Heart left ventricle (tissue), 16 donors: ENCODE data around the gene MAST4. TPM values are rescaled to one million over a fixed set of nuclear protein-coding genes. Genes with fewer than 3 reads are reported as not detected.

Source experiments
- ATAC-seq, 4 donors: fragments of 200-7000 bp; cut with Tn5 transposase; one replicate each; pipeline ENCODE4 v1.9.1; 2020 to 2022; ENCODE audit warnings: moderate library complexity in 4 of 4, mild to moderate bottlenecking in 3 of 4, moderate number of reproducible peaks in 1 of 4
- DNase-seq, 5 donors: peaks; one replicate each; pipeline ENCODE4 v3.0.0-alpha.2; 2020
- H3K27ac ChIP-seq, 12 donors: fragments of 200-600 bp; sonication (generic) in 4 of 12; one replicate each; pipeline versions ENCODE4 v1.5.0 to v1.8.0; 2016 to 2022; ENCODE audit warnings: mild to moderate bottlenecking in 2 of 12
- H3K27me3 ChIP-seq, 9 donors: fragments of 200-600 bp; sonication (generic) in 2 of 9; one replicate each; pipeline versions ENCODE4 v1.5.1 to v1.8.0; 2016 to 2022; ENCODE audit warnings: mild to moderate bottlenecking in 3 of 9
- H3K36me3 ChIP-seq, 9 donors: fragments of 200-600 bp; sonication (generic) in 2 of 9; one replicate each; pipeline versions ENCODE4 v1.5.0 to v1.8.0; 2018 to 2022; ENCODE audit warnings: mild to moderate bottlenecking in 2 of 9
- H3K4me1 ChIP-seq, 12 donors: fragments of 200-600 bp; sonication (generic) in 4 of 12; one replicate each; pipeline versions ENCODE4 v1.5.0 to v1.8.0; 2016 to 2022; ENCODE audit warnings: mild to moderate bottlenecking in 3 of 12
- H3K4me3 ChIP-seq, 12 donors: fragments of 200-600 bp; sonication (generic) in 4 of 12; one replicate each; pipeline versions ENCODE4 v1.5.0 to v1.8.0; 2017 to 2022; ENCODE audit warnings: mild to moderate bottlenecking in 9 of 12, moderate library complexity in 4 of 12
- H3K9me3 ChIP-seq, 12 donors: fragments of 200-600 bp; sonication (generic) in 4 of 12; one replicate each; pipeline versions ENCODE4 v1.5.0 to v1.8.0; 2016 to 2022; ENCODE audit warnings: mild to moderate bottlenecking in 1 of 12
- POLR2A ChIP-seq, 2 donors: fragments of 450-650 bp; IDR thresholded peaks; one replicate each; pipeline ENCODE4 v1.6.1; 2017; ENCODE audit warnings: antibody characterized with exemption in 2 of 2, mild to moderate bottlenecking in 2 of 2, moderate library complexity in 2 of 2
- WGBS, 4 donors: extraction: QIAGEN DNeasy Blood & Tissue Kit in 2 of 4; methylation state at CpG; one replicate each; pipeline versions ENCODE4 v1.1.5 to v1.1.7; 2013 to 2018; 5-methylcytosine and 5-hydroxymethylcytosine counted together
- intact Hi-C, 10 donors: fragments of 100-400 bp; cut with DNase I; formaldehyde crosslinking; loops; one replicate each; pipeline versions ENCODE4 v1.11.1 to v1.14.2; 2022
- polyA plus RNA-seq, 2 donors: library from polyadenylated mRNA; stranded (reverse); fragments of 200-250 nt; gene quantifications; one replicate each; pipeline ENCODE4 v1.2.3, GENCODE V29; 2013
- total RNA-seq, 9 donors: library from RNA; depleted of rRNA in 2 of 9; stranded (reverse); fragments of >200 nt in 2 of 9; fragmentation: NEBNext Ultra II Directional in 3 of 9; extraction: Animal tissue kit (Norgen Biotek cat#: 25700) in 3 of 9; gene quantifications; one replicate each; pipeline versions ENCODE4 v1.1.0 to v1.2.4, GENCODE V29; 2016 to 2023
- TF ChIP-seq, protein P1 (sequence below), 12 donors: fragments of 200-600 bp; sonication (generic) in 4 of 12; IDR thresholded peaks; one replicate each; pipeline versions ENCODE4 v1.5.0 to v1.8.0; 2018 to 2022; ENCODE audit warnings: antibody characterized with exemption in 12 of 12, mild to moderate bottlenecking in 5 of 12
- donor health status: ischemic (EF 13 %, LVEDD 7.1; RV severe dilation, severe dysfunction).
- donor health status: healthy with polysubstance abuse.
- donor health status: DM: no; HTN: yes; CAD: no.
- donor health status: DM: no; HTN: no; CAD: no.
- donor health status: ischemic (EF 25% LVEDD 6.9; RV normal size, moderate dysfunction).
- donor health status: ischemic (EF 25% LVEDD 5.7; RV mildly dilated, moderate dysfunction).
- donor health status: healthy.
- donor health status: DM: yes; HTN: yes; CAD: no.
- donor health status: ischemic (EF 35%, LVEDD 5.7; RV mildly dilated, moderate dysfunction).
- donor health status: nonischemic (EF 11% LVEDD 7.7; RV severe dilation, severe dysfunction).
- donor health status: DM: yes; HTN: yes; CAD: no.
- donor health status: PGD.
- donor health status: ischemic (EF 29% LVEDD 5.4; RV normal size, mild dysfunction).
- donor health status: nonischemic (EF 23%, LVEDD 6.1; RV moderate dilation, normal function).

The MAST4 gene
- total and polyA plus RNA-seq, 11 donors = 26.8 to 96.2 (median 68.1) TPM

DNA sequence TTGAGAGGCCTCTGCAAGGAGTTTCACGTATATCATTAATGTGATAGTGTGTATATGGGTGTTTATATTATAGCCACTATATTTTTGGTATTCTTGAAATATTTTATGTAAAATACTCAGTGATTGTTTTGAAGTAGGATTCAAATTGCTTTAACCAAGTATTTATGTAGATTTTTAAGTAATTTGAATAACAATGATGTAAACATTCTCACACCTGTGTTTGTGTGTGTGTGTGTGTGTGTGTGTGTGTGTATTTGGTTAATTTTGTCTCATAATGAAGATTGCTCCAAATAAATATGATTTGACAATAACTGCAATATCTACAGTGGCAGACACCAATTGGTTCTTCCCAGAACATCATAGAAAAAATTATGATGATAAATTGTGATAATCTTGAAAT, 307.0 kb downstream of the MAST4 start:
- no peak for DNase-seq
- intact Hi-C loops = no loop called here

DNA sequence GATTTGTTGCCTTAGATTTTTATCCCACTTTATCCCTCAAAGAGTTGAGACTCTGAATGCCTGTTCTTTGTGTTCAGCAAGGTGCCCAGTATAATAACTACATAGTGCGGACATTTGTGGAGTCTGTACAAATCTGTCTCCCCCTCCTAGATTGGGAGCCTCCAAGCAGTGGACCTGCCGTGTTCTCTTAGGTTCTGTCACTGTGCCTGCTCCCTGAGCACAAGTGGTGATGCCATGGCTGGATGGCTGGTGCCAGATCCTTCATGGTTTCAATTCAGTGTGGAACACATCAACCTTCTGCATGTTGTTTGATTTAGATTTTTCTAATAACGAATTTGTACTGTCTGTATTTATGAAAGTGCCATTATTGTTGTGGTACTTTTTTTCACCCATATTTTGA, 307.5 kb downstream of the MAST4 start:
- Histone ChIP-seq H3K27me3 (no peaks in the 10 kb centered on the region), H3K36me3 (no peaks in the 10 kb centered on the region), H3K9me3 (no peaks in the 10 kb centered on the region), H3K27ac (no peak overlapping the region), H3K4me3 (no peak overlapping the region), H3K4me1 (peaks cover 0 to 36% (median 17%) of the 10 kb centered on the region in 12 donors)
- TF ChIP-seq POLR2A (IDR thresholded peaks at IDR 0.05) = no peak
- TF ChIP-seq, protein P1, sequence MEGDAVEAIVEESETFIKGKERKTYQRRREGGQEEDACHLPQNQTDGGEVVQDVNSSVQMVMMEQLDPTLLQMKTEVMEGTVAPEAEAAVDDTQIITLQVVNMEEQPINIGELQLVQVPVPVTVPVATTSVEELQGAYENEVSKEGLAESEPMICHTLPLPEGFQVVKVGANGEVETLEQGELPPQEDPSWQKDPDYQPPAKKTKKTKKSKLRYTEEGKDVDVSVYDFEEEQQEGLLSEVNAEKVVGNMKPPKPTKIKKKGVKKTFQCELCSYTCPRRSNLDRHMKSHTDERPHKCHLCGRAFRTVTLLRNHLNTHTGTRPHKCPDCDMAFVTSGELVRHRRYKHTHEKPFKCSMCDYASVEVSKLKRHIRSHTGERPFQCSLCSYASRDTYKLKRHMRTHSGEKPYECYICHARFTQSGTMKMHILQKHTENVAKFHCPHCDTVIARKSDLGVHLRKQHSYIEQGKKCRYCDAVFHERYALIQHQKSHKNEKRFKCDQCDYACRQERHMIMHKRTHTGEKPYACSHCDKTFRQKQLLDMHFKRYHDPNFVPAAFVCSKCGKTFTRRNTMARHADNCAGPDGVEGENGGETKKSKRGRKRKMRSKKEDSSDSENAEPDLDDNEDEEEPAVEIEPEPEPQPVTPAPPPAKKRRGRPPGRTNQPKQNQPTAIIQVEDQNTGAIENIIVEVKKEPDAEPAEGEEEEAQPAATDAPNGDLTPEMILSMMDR (IDR thresholded peaks at IDR 0.05) = no peak
- WGBS, 4 donors = 65 to 77% (median 72%) methylated on average over 3 of the region's 3 CpGs
- intact Hi-C loops = no loop called here
- ATAC-seq = peak in 2 of 4 donors; percentile 51 to 52
- DNase-seq = no peak

More for the DNA sequence above, 307.0 kb downstream of the MAST4 start:
- Histone ChIP-seq H3K27me3 (no peaks in the 10 kb centered on the region), H3K27ac (no peak overlapping the region), H3K36me3 (no peaks in the 10 kb centered on the region), H3K4me3 (no peak overlapping the region), H3K9me3 (no peaks in the 10 kb centered on the region), H3K4me1 (peaks cover 0 to 38% (median 19%) of the 10 kb centered on the region in 12 donors)
- ATAC-seq = no peak
- TF ChIP-seq, protein P1 (IDR thresholded peaks at IDR 0.05) = no peak
- TF ChIP-seq POLR2A (IDR thresholded peaks at IDR 0.05) = no peak
- 93 to 100% (median 97%) methylated on average over 1 of the region's 1 CpG for WGBS, 4 donors

DNA sequence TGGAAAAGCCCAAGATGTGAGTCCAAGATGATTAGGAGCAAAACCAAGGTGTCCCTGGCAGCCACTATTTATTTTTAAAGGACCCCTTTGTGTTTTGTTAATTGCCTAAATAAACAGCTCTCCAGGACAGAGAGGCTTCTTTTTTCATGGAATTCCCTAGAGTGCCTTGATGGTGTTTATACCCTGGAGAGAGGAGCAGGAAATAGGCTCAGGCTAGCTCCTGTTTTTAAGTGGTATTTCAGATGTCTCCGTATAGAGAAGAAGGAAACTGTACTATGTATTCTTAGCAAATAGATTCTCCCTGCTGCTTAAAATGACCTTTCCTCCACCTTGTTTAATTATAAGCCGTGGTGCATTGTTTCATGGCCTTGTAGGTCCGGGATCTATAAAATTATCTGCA, 308.0 kb downstream of the MAST4 start:
- peaks cover 0 to 32% (median 15%) of the 10 kb centered on the region in 12 donors for H3K4me1 ChIP-seq
- peak overlapping the region in 1 of 12 donors; percentile 32 for H3K27ac ChIP-seq
- DNase-seq (no peak), ATAC-seq (peak in 3 of 4 donors; percentile 28 to 77 (median 53))
- intact Hi-C loops = no loop called here
- WGBS, 4 donors = 12 to 27% (median 17%) methylated on average over 3 of the region's 3 CpGs
- no peaks in the 10 kb centered on the region for H3K9me3 ChIP-seq
- TF ChIP-seq POLR2A (IDR thresholded peaks at IDR 0.05) = no peak
- TF ChIP-seq, protein P1 (IDR thresholded peaks at IDR 0.05) = no peak
- no peaks in the 10 kb centered on the region for H3K27me3 ChIP-seq
- H3K4me3 ChIP-seq = no peak overlapping the region
- no peaks in the 10 kb centered on the region for H3K36me3 ChIP-seq

DNA sequence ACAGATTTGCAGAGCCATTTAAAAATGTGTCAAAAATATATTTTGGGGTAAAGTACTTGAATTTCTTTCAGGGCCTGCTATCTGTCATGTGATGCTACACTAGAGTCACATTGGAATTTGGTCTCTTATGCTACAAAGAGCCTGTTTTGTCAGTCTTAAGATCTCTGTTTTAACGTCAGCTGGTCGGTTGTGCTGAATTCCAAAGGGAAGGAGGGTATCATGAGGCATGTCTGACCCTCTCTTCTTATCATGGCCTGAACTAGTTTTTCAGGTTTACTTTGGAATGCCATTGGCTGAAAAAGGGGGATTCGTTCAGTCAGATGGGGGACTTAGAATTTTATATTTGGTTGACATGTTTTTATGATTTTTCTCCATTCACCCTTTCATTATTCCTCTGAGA, 309.8 kb downstream of the MAST4 start:
- Histone ChIP-seq H3K4me3 (no peak overlapping the region), H3K36me3 (no peaks in the 10 kb centered on the region), H3K27ac (no peak overlapping the region), H3K27me3 (no peaks in the 10 kb centered on the region), H3K9me3 (no peaks in the 10 kb centered on the region), H3K4me1 (peaks cover 0 to 26% (median 12%) of the 10 kb centered on the region in 12 donors)
- WGBS, 4 donors = 78 to 94% (median 84%) methylated on average over 3 of the region's 3 CpGs
- TF ChIP-seq, protein P1 (IDR thresholded peaks at IDR 0.05) = no peak
- TF ChIP-seq POLR2A (IDR thresholded peaks at IDR 0.05) = no peak
- no peak for DNase-seq
- intact Hi-C loops = no loop called here
- no peak for ATAC-seq
